HepG2 (cell line): ENCODE measurements around the gene NOXA1. TPM values are rescaled to one million over a fixed set of nuclear protein-coding genes. Genes with fewer than 3 reads are reported as not detected.

ENCODE experiments used
- AGO2 ChIP-seq: fragments of 200-400 bp; formaldehyde crosslinking; optimal IDR thresholded peaks from 2 replicates; pipeline ENCODE3; 2017; ENCODE audit warnings: mild to moderate bottlenecking, low read depth, low read length, moderate library complexity
- BRD4 ChIP-seq: sonication (generic); formaldehyde crosslinking; IDR thresholded peaks from 2 replicates; pipeline ENCODE4 v1.4.0; 2020; ENCODE audit warnings: missing genetic modification reagents
- CCDC6 ChIP-seq: sonication (generic); formaldehyde crosslinking; IDR thresholded peaks from 2 replicates; pipeline ENCODE4 v1.8.1; 2022; ENCODE audit warnings: mild to moderate bottlenecking, missing genetic modification reagents, moderate library complexity
- CSRNP1 ChIP-seq: sonication (generic); formaldehyde crosslinking; IDR thresholded peaks from 2 replicates; pipeline ENCODE4 v1.8.1; 2023; ENCODE audit warnings: mild to moderate bottlenecking, missing genetic modification reagents
- DRAP1 ChIP-seq: IDR thresholded peaks from 2 replicates; pipeline ENCODE4 v1.6.1; 2016; ENCODE audit warnings: missing genetic modification reagents, missing compliant biosample characterization
- ELF3 ChIP-seq: IDR thresholded peaks from 2 replicates; pipeline ENCODE4 v1.6.1; 2016; ENCODE audit warnings: missing genetic modification reagents, missing compliant biosample characterization
- HMG20B ChIP-seq: conservative IDR thresholded peaks from 2 replicates; pipeline ENCODE4 v1.6.1; 2016; ENCODE audit warnings: missing genetic modification reagents, missing compliant biosample characterization
- KDM6A ChIP-seq: IDR thresholded peaks from 2 replicates; pipeline ENCODE4 v1.6.1; 2016; ENCODE audit warnings: low read depth
- KLF15 ChIP-seq: sonication (generic); formaldehyde crosslinking; IDR thresholded peaks from 2 replicates; pipeline ENCODE4 v1.8.1; 2023; ENCODE audit warnings: borderline replicate concordance, mild to moderate bottlenecking, inconsistent platforms, missing genetic modification reagents, mixed read lengths
- PCBP2 ChIP-seq: fragments of 200-400 bp; formaldehyde crosslinking; optimal IDR thresholded peaks from 2 replicates; pipeline ENCODE3; 2018; ENCODE audit warnings: low read length, low read depth; ENCODE audit not compliant: poor library complexity, severe bottlenecking
- PRDM4 ChIP-seq: sonication (generic); formaldehyde crosslinking; IDR thresholded peaks from 2 replicates; pipeline ENCODE4 v1.9.0; 2021; ENCODE audit warnings: missing genetic modification reagents, borderline replicate concordance
- SAP130 ChIP-seq: IDR thresholded peaks from 2 replicates; pipeline ENCODE4 v1.6.1; 2016; ENCODE audit warnings: low read depth
- SNAI1 ChIP-seq: sonication (generic); formaldehyde crosslinking; IDR thresholded peaks from 2 replicates; pipeline ENCODE4 v1.5.0; 2020; ENCODE audit warnings: mild to moderate bottlenecking, missing genetic modification reagents, borderline replicate concordance
- SP1 ChIP-seq, 2 experiments: fragments of 450-650 bp in 1 of 2; sonication (generic) in 1 of 2; formaldehyde crosslinking in 1 of 2; IDR thresholded peaks; 2 replicates each; pipeline versions ENCODE4 v1.4.0 to v1.6.1; 2016 to 2020; ENCODE audit warnings: missing genetic modification reagents in 1 of 2
- TGIF2 ChIP-seq: IDR thresholded peaks from 2 replicates; pipeline ENCODE4 v1.6.1; 2016; ENCODE audit warnings: control low read depth, missing compliant biosample characterization
- TP53 ChIP-seq: sonication (generic); formaldehyde crosslinking; conservative IDR thresholded peaks from 2 replicates; pipeline ENCODE4 v1.4.0; 2020; ENCODE audit warnings: missing genetic modification reagents
- ZNF136 ChIP-seq: sonication (generic); formaldehyde crosslinking; IDR thresholded peaks from 2 replicates; pipeline ENCODE4 v1.8.1; 2022; ENCODE audit warnings: low read depth, mild to moderate bottlenecking, moderate library complexity, missing genetic modification reagents
- ZNF296 ChIP-seq: sonication (generic); formaldehyde crosslinking; conservative IDR thresholded peaks from 2 replicates; pipeline ENCODE4 v1.5.0; 2020; ENCODE audit warnings: mild to moderate bottlenecking, missing genetic modification reagents
- ZNF30 ChIP-seq: sonication (generic); formaldehyde crosslinking; IDR thresholded peaks from 2 replicates; pipeline ENCODE4 v1.5.0; 2020; ENCODE audit warnings: mild to moderate bottlenecking, missing genetic modification reagents
- ZNF34 ChIP-seq: sonication (generic); formaldehyde crosslinking; IDR thresholded peaks from 2 replicates; pipeline ENCODE4 v1.4.0; 2020; ENCODE audit warnings: mild to moderate bottlenecking, missing genetic modification reagents, borderline replicate concordance
- ZNF451 ChIP-seq: sonication (generic); formaldehyde crosslinking; IDR thresholded peaks from 2 replicates; pipeline ENCODE4 v1.5.0; 2020; ENCODE audit warnings: mild to moderate bottlenecking, missing genetic modification reagents
- polyA plus RNA-seq, 8 experiments: library from polyadenylated mRNA; depleted of rRNA in 3 of 8; stranded (reverse) in 7 of 8; unstranded in 1 of 8; fragments of >200 nt; fragmentation: Illumina TruSeq in 4 of 8; extraction: Trizol in 4 of 8; gene quantifications; 2 replicates each; pipeline versions ENCODE4 v1.2.1 to v1.2.3, GENCODE V29; 2011 to 2016; ENCODE audit warnings: low read depth in 4 of 8, missing spikeins in 1 of 8, mixed read lengths in 1 of 8; ENCODE audit not compliant: insufficient read depth in 1 of 8
- total RNA-seq, 5 experiments: library from RNA; depleted of rRNA; stranded (reverse); fragments of >200 nt; fragmentation: Illumina TruSeq; extraction: Trizol; gene quantifications; 2 replicates each; pipeline ENCODE4 v1.2.3, GENCODE V29; 2016; ENCODE audit warnings: low read depth in 1 of 5
- TF ChIP-seq, protein P1 (sequence below): sonication (generic); formaldehyde crosslinking; IDR thresholded peaks from 2 replicates; pipeline ENCODE4 v1.4.0; 2020; ENCODE audit warnings: missing genetic modification reagents, borderline replicate concordance
- TF ChIP-seq, protein P2 (sequence below): sonication (generic); formaldehyde crosslinking; IDR thresholded peaks from 2 replicates; pipeline ENCODE4 v1.8.0; 2022; ENCODE audit warnings: low read depth, missing genetic modification reagents

NOXA1 gene
- total and polyA plus RNA-seq, 2 of the 13 experiments (the other 11 are each of a cell fraction or from before 2014, with no cell fraction given): 0.78 to 1.2 TPM

GRCh38 chr9:137441289-137441934, 18.2 kb downstream of the NOXA1 start, which contains the start of gene ENTPD8 (continued):
- TF ChIP-seq DRAP1 (CRISPR knock-in tag) (0 out of 2 replicates have a peak, but pooled peaks have one; percentile 23), HMG20B (CRISPR knock-in tag) (no peak), PRDM4 (CRISPR knock-in tag) (no peak), ZNF34 (CRISPR knock-in tag) (no peak), SNAI1 (CRISPR knock-in tag) (no peak), SP1 (IDR thresholded peaks at IDR 0.05) (no peak), SP1 (CRISPR knock-in tag; IDR thresholded peaks at IDR 0.05) (peak; percentile 80), ELF3 (0 out of 2 replicates have a peak, but pooled peaks have one; percentile 43), KDM6A (CRISPR knock-in tag) (peak; percentile 36; the same call in 1 of the 2 replicates), TP53 (CRISPR knock-in tag) (no peak), CCDC6 (CRISPR knock-in tag) (no peak), CSRNP1 (CRISPR knock-in tag) (0 out of 2 replicates have a peak, but pooled peaks have one; percentile 34), ZNF451 (CRISPR knock-in tag) (no peak), KLF15 (CRISPR knock-in tag) (no peak), BRD4 (CRISPR knock-in tag) (no peak), TGIF2 (CRISPR knock-in tag) (peak; percentile 82; the same call in 1 of the 2 replicates), ZNF296 (CRISPR knock-in tag) (no peak), ZNF136 (CRISPR knock-in tag) (no peak), ZNF30 (CRISPR knock-in tag) (no peak), AGO2 (no peak), PCBP2 (no peak), SAP130 (CRISPR knock-in tag) (peak; percentile 88)
- TF ChIP-seq, protein P1, sequence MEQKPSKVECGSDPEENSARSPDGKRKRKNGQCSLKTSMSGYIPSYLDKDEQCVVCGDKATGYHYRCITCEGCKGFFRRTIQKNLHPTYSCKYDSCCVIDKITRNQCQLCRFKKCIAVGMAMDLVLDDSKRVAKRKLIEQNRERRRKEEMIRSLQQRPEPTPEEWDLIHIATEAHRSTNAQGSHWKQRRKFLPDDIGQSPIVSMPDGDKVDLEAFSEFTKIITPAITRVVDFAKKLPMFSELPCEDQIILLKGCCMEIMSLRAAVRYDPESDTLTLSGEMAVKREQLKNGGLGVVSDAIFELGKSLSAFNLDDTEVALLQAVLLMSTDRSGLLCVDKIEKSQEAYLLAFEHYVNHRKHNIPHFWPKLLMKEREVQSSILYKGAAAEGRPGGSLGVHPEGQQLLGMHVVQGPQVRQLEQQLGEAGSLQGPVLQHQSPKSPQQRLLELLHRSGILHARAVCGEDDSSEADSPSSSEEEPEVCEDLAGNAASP (CRISPR knock-in tag): peak; percentile 61; the same call in 1 of the 2 replicates
- TF ChIP-seq, protein P2, sequence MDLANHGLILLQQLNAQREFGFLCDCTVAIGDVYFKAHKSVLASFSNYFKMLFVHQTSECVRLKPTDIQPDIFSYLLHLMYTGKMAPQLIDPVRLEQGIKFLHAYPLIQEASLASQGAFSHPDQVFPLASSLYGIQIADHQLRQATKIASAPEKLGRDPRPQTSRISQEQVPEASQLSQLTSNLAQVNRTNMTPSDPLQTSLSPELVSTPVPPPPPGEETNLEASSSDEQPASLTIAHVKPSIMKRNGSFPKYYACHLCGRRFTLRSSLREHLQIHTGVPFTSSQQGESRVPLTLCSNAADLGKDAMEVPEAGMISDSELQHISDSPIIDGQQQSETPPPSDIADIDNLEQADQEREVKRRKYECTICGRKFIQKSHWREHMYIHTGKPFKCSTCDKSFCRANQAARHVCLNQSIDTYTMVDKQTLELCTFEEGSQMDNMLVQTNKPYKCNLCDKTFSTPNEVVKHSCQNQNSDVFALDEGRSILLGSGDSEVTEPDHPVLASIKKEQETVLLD (CRISPR knock-in tag): peak; percentile 97
